ENCODE data around the gene GPC3.

The GPC3 gene

DNA sequence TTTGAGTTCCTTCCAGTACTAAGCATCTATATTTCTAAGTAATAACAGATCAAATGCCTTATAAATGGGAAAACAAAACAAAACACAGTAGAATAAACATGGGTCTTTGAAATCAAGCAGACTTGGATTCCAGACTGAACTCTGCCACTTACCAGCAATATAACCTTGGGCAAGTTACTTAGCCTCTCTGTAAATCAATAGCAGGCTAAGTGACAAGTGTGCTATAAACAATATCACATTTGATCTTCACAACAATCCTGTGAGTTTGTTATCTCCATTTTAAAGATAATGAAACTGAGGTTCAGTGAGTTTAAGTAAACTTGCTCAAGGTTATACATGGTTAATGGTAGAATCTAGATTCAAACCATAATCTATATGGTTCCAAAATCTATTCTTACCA lies 165.8 kb downstream of the GPC3 start:
- TF ChIP-seq, protein P1, sequence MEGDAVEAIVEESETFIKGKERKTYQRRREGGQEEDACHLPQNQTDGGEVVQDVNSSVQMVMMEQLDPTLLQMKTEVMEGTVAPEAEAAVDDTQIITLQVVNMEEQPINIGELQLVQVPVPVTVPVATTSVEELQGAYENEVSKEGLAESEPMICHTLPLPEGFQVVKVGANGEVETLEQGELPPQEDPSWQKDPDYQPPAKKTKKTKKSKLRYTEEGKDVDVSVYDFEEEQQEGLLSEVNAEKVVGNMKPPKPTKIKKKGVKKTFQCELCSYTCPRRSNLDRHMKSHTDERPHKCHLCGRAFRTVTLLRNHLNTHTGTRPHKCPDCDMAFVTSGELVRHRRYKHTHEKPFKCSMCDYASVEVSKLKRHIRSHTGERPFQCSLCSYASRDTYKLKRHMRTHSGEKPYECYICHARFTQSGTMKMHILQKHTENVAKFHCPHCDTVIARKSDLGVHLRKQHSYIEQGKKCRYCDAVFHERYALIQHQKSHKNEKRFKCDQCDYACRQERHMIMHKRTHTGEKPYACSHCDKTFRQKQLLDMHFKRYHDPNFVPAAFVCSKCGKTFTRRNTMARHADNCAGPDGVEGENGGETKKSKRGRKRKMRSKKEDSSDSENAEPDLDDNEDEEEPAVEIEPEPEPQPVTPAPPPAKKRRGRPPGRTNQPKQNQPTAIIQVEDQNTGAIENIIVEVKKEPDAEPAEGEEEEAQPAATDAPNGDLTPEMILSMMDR (IDR thresholded peaks at IDR 0.05; ENCODE audit: low read depth, low read length, missing control alignments), result no peak
- no peak overlapping the region for H3K4me3 ChIP-seq (ENCODE audit: low read depth, low read length)
- in situ Hi-C loops (cut with HindIII; ENCODE audit: low sequenced_read_pairs), result no loop called here
- DNase-seq (ENCODE audit: low read depth), result no peak

DNA sequence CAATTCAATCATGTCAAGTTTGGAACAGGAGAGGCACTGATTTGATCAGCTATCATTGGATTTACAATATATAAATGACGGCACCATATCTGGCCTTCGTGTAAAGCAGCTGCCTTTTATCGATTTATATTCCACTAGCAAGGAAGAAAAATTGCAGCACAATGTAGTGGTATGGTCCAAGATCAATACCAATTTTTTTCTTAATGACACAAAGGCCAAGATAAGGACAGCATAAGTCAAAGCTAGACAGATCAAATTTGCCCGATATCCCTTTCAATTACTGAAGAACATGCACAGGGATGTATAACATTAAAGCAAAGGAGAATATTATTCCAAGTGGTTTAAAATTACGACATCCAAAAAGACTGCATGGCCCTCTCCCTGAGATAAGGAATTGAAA lies 167.4 kb downstream of the GPC3 start:
- in situ Hi-C loops (cut with HindIII; ENCODE audit: low sequenced_read_pairs), result no loop called here
- TF ChIP-seq, protein P1 (IDR thresholded peaks at IDR 0.05; ENCODE audit: low read depth, low read length, missing control alignments), result no peak
- no peak for DNase-seq (ENCODE audit: low read depth)
- no peak overlapping the region for H3K4me3 ChIP-seq (ENCODE audit: low read depth, low read length)

DNA sequence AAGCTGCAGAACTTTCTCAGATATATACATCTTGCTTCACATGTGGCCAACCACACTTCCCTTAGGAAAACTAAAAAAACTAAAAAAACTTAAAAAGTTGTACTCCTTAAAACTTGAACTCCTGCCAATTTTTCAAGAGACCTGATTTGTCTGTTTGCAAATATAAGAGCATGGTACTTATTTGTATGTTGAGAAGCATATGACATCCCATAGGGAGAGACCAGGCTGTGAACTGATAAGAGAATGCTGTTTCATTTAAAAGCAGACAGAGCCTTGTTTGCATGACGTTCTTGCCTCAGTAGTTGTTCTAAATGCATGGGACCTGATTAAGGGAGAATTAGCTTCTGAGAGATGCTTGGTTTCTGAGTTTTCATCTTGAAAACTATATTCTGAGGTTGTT lies 169.9 kb downstream of the GPC3 start:
- in situ Hi-C loops (cut with HindIII; ENCODE audit: low sequenced_read_pairs), result no loop called here
- TF ChIP-seq, protein P1 (IDR thresholded peaks at IDR 0.05; ENCODE audit: low read depth, low read length, missing control alignments), result no peak
- no peak overlapping the region for H3K4me3 ChIP-seq (ENCODE audit: low read depth, low read length)
- DNase-seq (ENCODE audit: low read depth), result no peak

DNA sequence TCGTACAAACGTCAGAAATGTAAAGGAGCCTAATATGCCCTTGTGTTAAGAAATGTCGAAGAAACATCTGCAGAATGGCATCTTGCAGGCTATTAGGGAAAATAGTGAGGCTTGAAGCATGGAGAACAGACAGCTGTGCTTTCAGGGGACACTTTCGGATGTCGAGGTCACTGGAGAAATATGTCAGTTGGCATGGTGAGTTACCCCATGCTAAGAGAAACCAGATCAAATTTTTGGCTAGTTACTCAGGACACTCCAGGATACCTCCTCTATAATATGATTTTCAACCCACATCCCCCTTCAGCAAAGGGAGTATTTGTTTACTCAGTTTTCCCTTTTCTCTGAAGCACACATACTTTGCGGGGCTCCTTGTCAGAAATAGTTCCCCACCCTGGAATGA lies 171.4 kb downstream of the GPC3 start:
- DNase-seq (ENCODE audit: low read depth), result peak; percentile 32
- H3K4me3 ChIP-seq (ENCODE audit: low read depth, low read length), result no peak overlapping the region
- in situ Hi-C loops (cut with HindIII; ENCODE audit: low sequenced_read_pairs), result no loop called here
- TF ChIP-seq, protein P1 (IDR thresholded peaks at IDR 0.05; ENCODE audit: low read depth, low read length, missing control alignments), result no peak

DNA sequence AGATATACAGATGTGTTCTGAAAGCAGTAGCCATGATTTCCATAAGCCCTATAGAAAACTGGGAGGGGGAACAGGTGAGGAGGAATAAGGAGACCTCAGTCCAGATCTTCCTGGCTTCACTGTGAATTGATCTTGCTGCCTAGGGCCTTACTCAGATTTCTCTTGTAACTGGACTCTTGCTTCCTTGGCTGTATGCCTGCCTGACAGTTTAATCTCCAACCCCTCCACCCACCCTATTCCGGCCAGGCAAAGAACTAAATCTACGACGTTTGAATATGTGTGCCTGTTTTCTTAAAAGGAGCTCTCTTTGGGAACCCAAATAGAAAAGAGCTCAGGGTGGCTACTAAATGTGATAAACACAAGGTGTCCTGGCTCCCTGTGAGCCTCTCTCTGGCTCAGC lies 173.0 kb downstream of the GPC3 start:
- no peak for DNase-seq (ENCODE audit: low read depth)
- H3K4me3 ChIP-seq (ENCODE audit: low read depth, low read length), result no peak overlapping the region
- TF ChIP-seq, protein P1 (IDR thresholded peaks at IDR 0.05; ENCODE audit: low read depth, low read length, missing control alignments), result no peak
- in situ Hi-C loops (cut with HindIII; ENCODE audit: low sequenced_read_pairs), result no loop called here

DNA sequence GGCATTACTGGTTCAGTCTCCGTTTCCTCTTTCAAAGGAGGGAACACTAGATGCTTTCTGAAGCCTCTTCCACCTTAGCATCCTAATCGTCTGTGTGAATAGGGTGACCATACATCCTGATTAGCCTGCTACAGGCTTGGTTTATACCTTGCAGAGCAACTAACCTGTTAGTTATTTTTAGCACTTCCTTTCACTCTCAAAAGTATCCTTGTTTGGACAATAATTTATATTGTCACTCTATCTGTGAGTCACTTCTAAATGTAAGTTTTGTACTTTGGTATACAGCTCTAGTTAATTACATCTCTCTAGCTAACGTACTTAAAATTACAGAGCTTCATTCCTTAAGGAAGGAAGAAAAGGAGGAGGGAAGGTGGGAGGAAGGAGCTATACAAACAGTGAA lies 174.5 kb downstream of the GPC3 start:
- DNase-seq (ENCODE audit: low read depth), result no peak
- H3K4me3 ChIP-seq (ENCODE audit: low read depth, low read length), result no peak overlapping the region
- TF ChIP-seq, protein P1 (IDR thresholded peaks at IDR 0.05; ENCODE audit: low read depth, low read length, missing control alignments), result no peak
- in situ Hi-C loops (cut with HindIII; ENCODE audit: low sequenced_read_pairs), result no loop called here

DNA sequence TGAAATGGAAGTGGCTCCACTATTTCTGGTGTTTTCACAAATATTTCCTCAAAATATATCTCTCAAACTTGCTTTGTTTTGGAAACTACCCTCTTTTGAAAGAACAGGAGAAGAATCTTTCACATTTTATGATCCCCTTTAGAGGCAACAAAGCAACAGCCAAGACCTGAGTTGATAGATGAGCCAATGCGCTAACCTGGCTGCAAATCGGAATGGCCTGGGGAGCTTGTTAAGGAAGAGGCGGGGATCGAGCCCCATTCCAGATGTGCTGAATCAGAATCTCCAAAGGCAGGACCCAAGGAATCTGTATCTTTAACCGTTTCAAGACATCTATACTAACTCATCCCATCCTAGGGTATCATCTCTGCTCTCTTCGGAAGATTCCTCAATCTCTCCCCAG lies 181.3 kb downstream of the GPC3 start:
- in situ Hi-C loops (cut with HindIII; ENCODE audit: low sequenced_read_pairs), result no loop called here
- DNase-seq (ENCODE audit: low read depth), result no peak
- TF ChIP-seq, protein P1 (IDR thresholded peaks at IDR 0.05; ENCODE audit: low read depth, low read length, missing control alignments), result no peak
- H3K4me3 ChIP-seq (ENCODE audit: low read depth, low read length), result no peak overlapping the region

Measured in astrocyte of the cerebellum (primary cell).